Suprapubic skin (tissue), 4 donors: Measurements from ENCODE around the gene NDUFB5.

Experiments
- EP300 ChIP-seq: sonication (generic); formaldehyde crosslinking; IDR thresholded peaks from one replicate; pipeline ENCODE4 v1.6.1; 2017; ENCODE audit warnings: antibody characterized with exemption
- POLR2A ChIP-seq, 2 donors: fragments of 450-650 bp; IDR thresholded peaks; one replicate each; pipeline ENCODE4 v1.6.1; 2017; ENCODE audit warnings: antibody characterized with exemption in 2 of 2, mild to moderate bottlenecking in 2 of 2, moderate library complexity in 2 of 2
- POLR2AphosphoS5 ChIP-seq, 3 donors: sonication (generic); formaldehyde crosslinking; IDR thresholded peaks; one replicate each; pipeline ENCODE4 v1.6.1; 2017; ENCODE audit warnings: antibody characterized with exemption in 3 of 3
- TF ChIP-seq, protein P1 (sequence below), 2 donors: fragments of 200-600 bp in 1 of 2; fragments of 450-650 bp in 1 of 2; sonication (generic) in 1 of 2; IDR thresholded peaks; one replicate each; pipeline ENCODE4 v1.5.1; 2016 to 2019; ENCODE audit warnings: antibody characterized with exemption in 2 of 2, mild to moderate bottlenecking in 1 of 2, moderate library complexity in 1 of 2

DNA sequence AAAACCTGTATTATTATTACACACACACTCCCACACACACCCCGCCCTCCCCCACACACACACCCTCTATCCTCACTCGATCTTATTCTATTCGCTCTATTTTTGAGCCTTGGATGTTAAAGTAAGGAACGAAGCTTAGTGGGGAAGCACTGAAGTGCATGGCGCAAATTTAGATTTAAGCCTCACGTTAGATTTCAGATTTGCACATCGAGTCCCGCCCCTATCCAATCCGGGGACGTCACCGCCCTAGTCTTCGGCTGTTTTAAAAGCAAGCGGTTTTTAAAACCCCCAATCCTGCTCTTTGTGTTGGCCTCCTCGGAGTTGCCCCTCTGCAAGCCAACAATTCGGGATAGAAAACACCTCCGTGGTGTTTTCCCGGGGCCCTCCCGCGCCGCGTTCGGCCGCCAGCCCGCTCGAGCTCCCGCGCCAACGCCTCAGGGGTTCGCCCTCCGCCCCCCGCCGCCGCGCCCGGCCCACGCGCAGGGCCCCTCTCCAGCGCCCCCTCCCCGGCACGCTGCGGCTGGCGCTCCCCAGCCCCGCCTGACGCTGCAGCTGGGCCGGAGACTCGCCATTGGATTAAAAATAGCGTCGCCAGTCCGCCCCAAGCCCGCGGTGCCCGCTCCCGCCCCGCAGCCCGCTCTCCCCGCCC lies 48.0 kb downstream of the NDUFB5 start, which contains the start of gene USP13:
- TF ChIP-seq POLR2AphosphoS5 (IDR thresholded peaks at IDR 0.05), result no peak
- no peak for TF ChIP-seq POLR2A (IDR thresholded peaks at IDR 0.05)
- TF ChIP-seq, protein P1, sequence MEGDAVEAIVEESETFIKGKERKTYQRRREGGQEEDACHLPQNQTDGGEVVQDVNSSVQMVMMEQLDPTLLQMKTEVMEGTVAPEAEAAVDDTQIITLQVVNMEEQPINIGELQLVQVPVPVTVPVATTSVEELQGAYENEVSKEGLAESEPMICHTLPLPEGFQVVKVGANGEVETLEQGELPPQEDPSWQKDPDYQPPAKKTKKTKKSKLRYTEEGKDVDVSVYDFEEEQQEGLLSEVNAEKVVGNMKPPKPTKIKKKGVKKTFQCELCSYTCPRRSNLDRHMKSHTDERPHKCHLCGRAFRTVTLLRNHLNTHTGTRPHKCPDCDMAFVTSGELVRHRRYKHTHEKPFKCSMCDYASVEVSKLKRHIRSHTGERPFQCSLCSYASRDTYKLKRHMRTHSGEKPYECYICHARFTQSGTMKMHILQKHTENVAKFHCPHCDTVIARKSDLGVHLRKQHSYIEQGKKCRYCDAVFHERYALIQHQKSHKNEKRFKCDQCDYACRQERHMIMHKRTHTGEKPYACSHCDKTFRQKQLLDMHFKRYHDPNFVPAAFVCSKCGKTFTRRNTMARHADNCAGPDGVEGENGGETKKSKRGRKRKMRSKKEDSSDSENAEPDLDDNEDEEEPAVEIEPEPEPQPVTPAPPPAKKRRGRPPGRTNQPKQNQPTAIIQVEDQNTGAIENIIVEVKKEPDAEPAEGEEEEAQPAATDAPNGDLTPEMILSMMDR (IDR thresholded peaks at IDR 0.05), result no peak
- no peak for TF ChIP-seq EP300
